GM12872 (cell line): Measurements from ENCODE around the gene FEM1A.

Experiments
- CTCF ChIP-seq: IDR thresholded peaks from 3 replicates; pipeline ENCODE4 v1.5.1; 2011; ENCODE audit warnings: low read depth, mild to moderate bottlenecking, low read length, moderate library complexity; ENCODE audit not compliant: insufficient read depth

The FEM1A gene

GRCh38 chr19:4763021-4763420 lies 28.5 kb upstream of the FEM1A start:
- no peak for TF ChIP-seq CTCF

GRCh38 chr19:4764393-4764660 lies 27.2 kb upstream of the FEM1A start:
- no peak for TF ChIP-seq CTCF

- no peak for TF ChIP-seq CTCF
Measured at GRCh38 chr19:4768934-4769777, 22.4 kb upstream of the FEM1A start.

GRCh38 chr19:4772566-4772965 lies 19.0 kb upstream of the FEM1A start:
- no peak for TF ChIP-seq CTCF

- TF ChIP-seq CTCF, result no peak
Measured at GRCh38 chr19:4773047-4773640, 18.4 kb upstream of the FEM1A start.

GRCh38 chr19:4774136-4774535 lies 17.4 kb upstream of the FEM1A start:
- no peak for TF ChIP-seq CTCF

GRCh38 chr19:4775627-4776152 lies 15.8 kb upstream of the FEM1A start:
- no peak for TF ChIP-seq CTCF
